Activated CD4-positive, alpha-beta T cell treated with anti-CD3 and anti-CD28 coated beads for 48 hours (primary cell): Measurements from ENCODE around the gene APOM.
A peak's percentile ranks its signal among the peaks of the same experiment; 100 is the strongest.

Experiments used
- DNase-seq: peaks from one replicate; pipeline ENCODE4 v3.0.0-alpha.2; 2020

APOM gene

GRCh38 chr6:31631681-31632278, 23.9 kb upstream of the APOM start:
- DNase-seq: no peak

DNA sequence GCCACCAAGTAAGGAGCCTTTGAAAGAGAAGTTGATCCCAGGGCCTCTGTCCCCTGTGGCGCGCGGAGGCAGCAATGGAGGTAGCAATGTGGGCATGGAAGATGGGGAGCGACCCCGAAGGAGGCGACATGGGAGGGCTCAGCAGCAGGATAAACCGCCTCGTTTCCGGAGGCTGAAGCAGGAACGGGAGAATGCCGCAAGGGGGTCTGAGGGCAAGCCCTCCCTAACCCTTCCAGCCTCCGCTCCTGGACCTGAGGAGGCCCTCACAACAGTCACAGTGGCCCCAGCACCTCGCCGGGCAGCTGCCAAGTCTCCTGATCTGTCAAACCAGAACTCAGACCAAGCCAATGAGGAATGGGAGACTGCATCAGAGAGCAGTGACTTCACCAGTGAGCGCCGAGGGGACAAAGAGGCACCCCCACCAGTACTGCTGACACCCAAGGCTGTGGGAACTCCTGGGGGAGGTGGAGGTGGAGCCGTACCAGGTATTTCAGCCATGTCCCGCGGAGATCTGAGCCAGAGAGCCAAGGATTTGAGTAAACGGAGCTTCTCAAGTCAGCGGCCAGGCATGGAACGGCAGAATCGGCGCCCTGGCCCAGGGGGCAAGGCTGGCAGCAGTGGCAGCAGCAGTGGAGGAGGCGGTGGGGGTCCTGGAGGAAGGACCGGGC, 23.3 kb upstream of the APOM start:
- DNase-seq: no peak

DNA sequence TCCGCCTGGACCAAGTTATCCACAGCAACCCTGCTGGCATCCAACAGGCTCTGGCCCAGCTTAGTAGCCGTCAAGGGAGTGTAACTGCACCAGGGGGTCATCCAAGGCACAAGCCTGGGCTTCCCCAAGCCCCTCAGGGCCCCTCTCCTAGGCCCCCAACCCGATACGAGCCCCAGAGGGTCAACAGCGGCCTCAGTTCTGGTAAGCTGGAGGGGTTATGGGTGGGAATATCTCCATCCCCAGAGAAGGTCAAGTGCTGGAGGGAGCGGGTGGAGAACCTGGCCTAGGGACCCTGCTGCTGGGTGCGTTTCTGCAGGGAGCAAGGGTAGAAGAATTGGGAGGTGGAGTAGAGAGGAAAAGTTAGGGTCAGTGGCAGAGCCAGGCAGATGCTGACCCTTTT, 22.2 kb upstream of the APOM start:
- no peak for DNase-seq

GRCh38 chr6:31634131-31634530, 21.6 kb upstream of the APOM start:
- DNase-seq: no peak

- no peak for DNase-seq
Observed at GRCh38 chr6:31634969-31635575, 20.6 kb upstream of the APOM start.

- no peak for DNase-seq
Observed at GRCh38 chr6:31636698-31637596, 18.7 kb upstream of the APOM start.

GRCh38 chr6:31639043-31639442, 16.7 kb upstream of the APOM start:
- DNase-seq: no peak

GRCh38 chr6:31639449-31639861, 16.2 kb upstream of the APOM start:
- DNase-seq: peak; percentile 49

DNA sequence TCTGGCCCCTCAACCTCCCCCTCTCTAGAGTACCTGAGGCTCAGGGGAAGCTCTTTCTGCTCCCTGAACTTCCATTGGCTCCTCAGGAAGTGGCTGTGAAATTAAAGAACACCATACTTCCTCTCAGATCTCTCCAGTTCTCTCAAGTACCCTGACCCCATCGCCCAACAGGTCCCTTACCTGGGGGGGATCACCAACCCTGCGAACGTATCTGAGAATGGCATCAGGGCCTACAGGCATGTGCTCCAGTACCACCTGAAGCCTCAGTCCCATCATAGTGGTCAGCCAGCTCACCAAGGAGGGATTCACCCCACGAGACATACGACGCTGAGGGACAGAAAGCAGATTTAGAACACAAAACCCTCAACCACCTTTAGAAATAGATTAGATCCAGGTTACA, 15.1 kb upstream of the APOM start:
- DNase-seq: no peak

GRCh38 chr6:31641370-31641769, 14.3 kb upstream of the APOM start:
- no peak for DNase-seq

DNA sequence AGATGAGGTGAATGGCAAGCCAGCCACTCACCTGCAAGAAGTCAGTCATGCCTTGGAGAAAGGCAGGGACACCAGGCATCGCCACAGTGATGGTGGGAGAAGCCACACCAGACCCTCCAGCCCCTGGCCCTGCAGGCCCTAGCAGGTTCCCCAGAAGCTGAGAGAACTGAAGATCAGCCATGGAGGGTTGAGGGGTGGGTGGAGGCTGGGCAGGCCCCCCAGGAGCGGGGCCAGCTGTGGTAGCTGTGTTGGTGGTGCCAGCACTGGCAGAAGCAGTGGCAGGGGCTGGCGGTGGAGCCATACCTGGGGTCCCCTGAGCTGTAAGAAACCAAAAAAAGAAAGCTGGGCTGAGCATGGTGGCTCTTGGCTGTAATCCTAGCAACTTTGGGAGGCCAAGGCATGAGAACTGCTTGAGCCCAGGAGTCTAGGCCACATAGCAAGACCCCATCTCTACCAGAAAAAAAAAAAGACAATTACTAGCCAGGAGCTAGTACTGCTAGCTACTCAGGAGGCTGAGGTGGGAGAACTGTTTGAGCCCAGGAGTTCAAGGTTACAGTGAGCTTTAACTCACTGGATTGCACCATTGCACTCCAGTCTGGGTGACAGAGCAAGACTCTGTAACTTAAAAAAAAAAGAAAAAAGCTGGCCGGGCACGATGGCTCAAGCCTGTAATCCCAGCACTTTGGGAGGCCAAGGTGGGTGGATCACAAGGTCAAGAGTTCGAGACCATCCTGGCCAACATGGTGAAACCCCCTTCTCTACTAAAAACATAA, 12.7 kb upstream of the APOM start:
- no peak for DNase-seq

GRCh38 chr6:31643818-31644454, 11.8 kb upstream of the APOM start:
- DNase-seq: no peak

DNA sequence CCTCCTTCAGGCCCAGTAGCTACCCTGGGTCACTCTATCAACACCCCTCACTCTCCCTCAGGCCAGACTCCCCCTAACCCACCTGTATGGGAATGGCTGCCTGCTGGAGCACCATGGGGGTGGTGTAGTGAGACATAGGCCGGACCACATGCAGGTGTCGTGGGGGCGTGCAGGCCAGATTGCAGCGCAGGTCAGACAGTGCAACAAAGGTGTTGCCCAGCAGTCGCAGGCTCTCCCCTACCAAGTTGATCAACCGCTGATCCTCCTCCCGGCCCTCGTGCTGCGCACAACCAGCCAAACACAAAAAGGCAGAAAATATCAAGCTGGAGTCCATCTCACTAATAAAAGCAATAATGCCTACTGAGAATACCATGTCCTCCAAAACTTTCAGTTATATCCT, 10.4 kb upstream of the APOM start:
- no peak for DNase-seq

GRCh38 chr6:31651602-31652191, 4.0 kb upstream of the APOM start:
- no peak for DNase-seq

DNA sequence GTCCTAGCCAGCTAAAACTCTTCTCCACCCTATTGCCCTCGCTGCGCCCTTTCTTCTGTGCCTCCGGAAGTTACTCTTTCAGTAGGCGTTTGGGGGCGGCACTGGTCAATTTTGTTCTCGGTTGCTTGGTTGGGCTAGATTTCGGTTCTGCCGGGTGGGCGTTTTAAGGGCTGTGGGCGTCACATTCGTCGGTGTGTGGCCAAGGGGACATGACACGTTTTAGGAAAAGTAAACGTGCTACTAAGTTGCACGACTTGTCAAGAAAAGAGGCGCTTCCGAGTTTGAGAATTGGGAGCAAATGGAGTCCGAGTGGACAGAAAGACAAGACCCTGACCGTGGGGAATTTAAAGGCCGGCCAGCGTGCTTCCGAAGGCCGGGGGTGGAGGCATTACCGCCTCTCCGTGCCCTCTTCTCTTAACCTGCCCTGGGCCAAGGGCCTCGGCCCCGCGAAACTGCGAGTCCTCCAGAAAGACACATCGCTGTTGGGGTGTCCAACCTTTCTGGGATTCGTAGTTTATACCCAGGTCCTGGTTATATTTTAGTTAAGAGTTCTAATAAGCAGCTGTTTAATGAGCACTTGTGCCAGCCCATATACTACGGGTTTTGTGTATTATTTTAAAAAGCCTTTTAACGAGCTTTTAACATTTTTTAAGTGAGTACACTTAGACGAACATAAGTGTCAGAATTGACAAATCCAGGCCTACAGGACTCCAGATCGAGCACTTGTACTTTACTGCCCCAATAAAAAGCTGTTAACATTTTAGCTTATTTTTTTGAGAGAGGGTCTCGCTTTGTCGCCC, 2.6 kb upstream of the APOM start:
- peak; percentile 89 for DNase-seq

DNA sequence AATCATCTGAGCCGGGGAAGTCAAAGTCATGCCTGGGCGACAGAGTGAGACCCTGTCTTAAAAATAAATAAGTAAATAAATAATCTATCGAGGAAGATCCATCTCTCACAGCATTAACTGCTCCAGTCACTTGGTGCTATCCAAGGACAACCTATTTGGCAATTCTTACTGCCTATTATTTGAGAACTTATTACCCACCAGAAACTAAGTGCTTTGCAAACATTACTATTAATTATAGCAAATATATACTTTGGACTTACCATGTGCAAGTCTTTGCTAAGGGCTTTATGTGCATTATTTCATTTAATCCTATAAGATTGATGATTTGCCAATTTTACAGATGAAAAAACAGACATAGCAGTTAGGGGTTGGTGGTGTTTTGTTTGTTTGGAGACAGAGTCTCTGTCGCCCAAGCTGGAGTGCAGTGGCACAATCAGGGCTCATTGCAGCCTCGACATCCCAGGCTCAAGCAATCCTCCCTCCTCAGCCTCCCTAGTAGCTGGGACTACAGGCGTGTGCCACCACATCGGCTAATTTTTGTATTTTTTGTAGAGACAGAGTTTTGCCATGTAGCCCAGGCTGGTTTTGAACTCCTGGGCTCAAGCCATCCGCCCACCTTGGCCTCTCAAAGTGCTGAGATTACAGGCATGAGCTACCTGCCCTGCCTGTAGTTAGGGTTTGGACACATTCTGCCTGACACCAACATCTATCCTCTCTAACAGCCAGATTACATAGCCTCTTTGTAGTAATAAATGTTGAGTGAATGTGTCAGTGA, 933 bp upstream of the APOM start:
- no peak for DNase-seq

DNA sequence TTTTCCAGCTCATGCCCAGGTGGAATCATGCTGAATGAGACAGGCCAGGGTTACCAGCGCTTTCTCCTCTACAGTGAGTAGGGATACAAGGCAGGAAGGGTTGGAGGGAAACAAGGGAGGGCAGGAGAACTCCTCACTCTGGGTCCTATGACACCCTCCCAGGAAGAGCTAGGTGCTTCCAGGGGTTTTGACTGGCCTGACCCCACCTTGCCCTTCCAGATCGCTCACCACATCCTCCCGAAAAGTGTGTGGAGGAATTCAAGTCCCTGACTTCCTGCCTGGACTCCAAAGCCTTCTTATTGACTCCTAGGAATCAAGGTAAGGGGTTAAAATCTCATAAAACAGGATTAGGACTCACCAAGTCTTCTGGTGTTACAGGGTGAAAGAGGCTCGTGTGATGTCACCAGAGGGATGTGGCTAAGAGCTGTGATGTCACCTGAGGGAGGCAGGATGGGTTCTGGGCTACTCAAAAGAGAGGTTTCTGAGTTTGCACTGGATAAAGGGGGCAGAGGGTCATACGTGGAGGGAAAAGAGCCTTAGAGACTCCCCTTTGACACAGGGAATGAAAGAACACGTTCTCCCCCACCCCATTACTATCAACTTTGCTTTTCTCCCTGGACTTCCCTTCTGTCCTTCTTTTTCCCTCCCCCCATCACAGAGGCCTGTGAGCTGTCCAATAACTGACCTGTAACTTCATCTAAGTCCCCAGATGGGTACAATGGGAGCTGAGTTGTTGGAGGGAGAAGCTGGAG, 1.9 kb downstream of the APOM start:
- peak; percentile 52 for DNase-seq

DNA sequence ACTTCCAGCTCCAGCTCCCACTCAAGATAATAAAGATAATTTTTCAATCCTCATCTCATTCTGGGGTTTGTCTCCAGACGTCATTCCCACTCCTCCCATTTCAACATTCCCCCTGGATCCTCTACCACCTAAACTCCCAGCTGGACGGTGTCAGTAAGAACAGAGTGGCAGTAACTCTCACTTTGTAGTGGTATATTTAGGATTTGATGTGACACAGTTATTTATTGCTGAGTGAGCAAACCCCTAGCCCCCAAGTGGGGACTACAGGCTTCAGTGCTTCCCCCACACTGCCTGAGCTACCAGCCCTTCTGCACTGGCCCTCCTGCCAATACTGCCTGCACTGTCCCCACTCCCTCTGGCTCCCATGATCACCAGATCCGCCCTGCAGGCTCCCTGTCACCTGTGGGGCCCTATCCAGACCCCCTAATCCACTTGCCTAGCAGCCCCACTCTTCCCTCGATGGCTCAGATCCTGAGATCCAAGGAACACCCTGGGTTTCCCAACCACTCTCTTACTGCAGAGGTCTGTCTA, 2.5 kb downstream of the APOM start:
- DNase-seq: no peak
